Endothelial cell of umbilical vein (primary cell): ENCODE measurements around the gene S100A5. TPM values are rescaled to one million over a fixed set of nuclear protein-coding genes. Genes with fewer than 3 reads are reported as not detected.

Source experiments
- BruUV-seq: library from RNA; stranded (reverse); fragments of 400-500 nt; replicated peaks from 2 replicates; lab custom pipeline; 2021; lab: Mats Ljungman, UMichigan
- CTCF ChIA-PET: fragments of 300-600, 350-600 bp; sonication (Branson Sonifier 250); formaldehyde crosslinking; loops from one replicate; lab custom pipeline; 2021; ENCODE audit warnings: antibody characterized with exemption, inconsistent platforms; lab: Charles Lee
- POLR2A ChIA-PET: fragments of 300-600, 350-600 bp; sonication (Branson Sonifier 250); formaldehyde crosslinking; loops from one replicate; lab custom pipeline; 2021; ENCODE audit warnings: antibody characterized with exemption, inconsistent platforms; lab: Charles Lee
- DNase-seq: peaks from one replicate; pipeline ENCODE4 v3.0.0-alpha.2; 2011; ENCODE audit warnings: low read depth, low spot score
- FAIRE-seq: peaks from 2 replicates; lab custom pipeline; 2011; peaks lifted over from hg19 to GRCh38; lab: Jason Lieb, UNC
- H2AFZ ChIP-seq: 2 replicates; pipeline ENCODE4 v1.6.0; 2012; ENCODE audit warnings: low read depth, low read length, control low read depth, inconsistent platforms
- H3K27ac ChIP-seq: 2 replicates; pipeline ENCODE4 v1.5.1; 2011; ENCODE audit warnings: low read depth, mild to moderate bottlenecking, control low read depth, low read length, moderate library complexity; ENCODE audit not compliant: insufficient read depth
- H3K27me3 ChIP-seq, 2 experiments: 2 replicates each; pipeline versions ENCODE4 v1.6.0 to v1.6.1; 2011; ENCODE audit warnings: low read length in 2 of 2, mixed read lengths in 1 of 2; ENCODE audit not compliant: control insufficient read depth in 2 of 2, insufficient read depth in 2 of 2
- H3K36me3 ChIP-seq, 2 experiments: 2 replicates in 1 of 2; 3 replicates in 1 of 2; pipeline ENCODE4 v1.5.1; 2011; ENCODE audit warnings: low read length in 2 of 2, mild to moderate bottlenecking in 1 of 2, moderate library complexity in 1 of 2; ENCODE audit not compliant: control insufficient read depth in 2 of 2, insufficient read depth in 2 of 2; ENCODE audit errors: extremely low read depth in 1 of 2
- H3K4me1 ChIP-seq: 3 replicates; pipeline ENCODE4 v1.5.1; 2011; ENCODE audit warnings: mild to moderate bottlenecking, low read length; ENCODE audit not compliant: control insufficient read depth, insufficient read depth; ENCODE audit errors: extremely low read depth
- H3K4me2 ChIP-seq: 2 replicates; pipeline ENCODE4 v1.6.1; 2011; ENCODE audit warnings: low read length, control low read depth, mixed read lengths; ENCODE audit not compliant: insufficient read depth
- H3K4me3 ChIP-seq, 3 experiments: fragments of 200-600 bp in 1 of 3; sonication (generic), shearing (Covaris generic) in 1 of 3; replicated peaks in 1 of 3; 2 replicates each; pipeline ENCODE4 v1.5.1; 2011 to 2016; ENCODE audit warnings: control low read depth in 3 of 3, low read length in 3 of 3, mild to moderate bottlenecking in 2 of 3, inconsistent platforms in 1 of 3, low read depth in 1 of 3, moderate library complexity in 1 of 3; ENCODE audit not compliant: insufficient read depth in 1 of 3
- H3K79me2 ChIP-seq: 2 replicates; pipeline ENCODE4 v1.6.0; 2012; ENCODE audit warnings: low read length, inconsistent platforms; ENCODE audit not compliant: control insufficient read depth, insufficient read depth
- H3K9ac ChIP-seq: replicated peaks from 2 replicates; pipeline ENCODE3; 2011; ENCODE audit warnings: low read length, control low read depth; ENCODE audit not compliant: insufficient read depth; ENCODE audit errors: extremely low read depth
- H3K9me1 ChIP-seq: replicated peaks from 3 replicates; pipeline ENCODE4 v1.6.0; 2011; ENCODE audit warnings: mild to moderate bottlenecking, low read length; ENCODE audit not compliant: control insufficient read depth, insufficient read depth; ENCODE audit errors: extremely low read depth
- H3K9me3 ChIP-seq: replicated peaks from 2 replicates; pipeline ENCODE4 v1.5.1; 2012; ENCODE audit warnings: low read length, inconsistent platforms; ENCODE audit not compliant: control insufficient read depth, insufficient read depth
- H4K20me1 ChIP-seq: replicated peaks from 2 replicates; pipeline ENCODE3; 2011; ENCODE audit warnings: mild to moderate bottlenecking, low read length; ENCODE audit not compliant: control insufficient read depth, insufficient read depth; ENCODE audit errors: extremely low read depth
- EZH2 ChIP-seq: IDR thresholded peaks from 2 replicates; pipeline ENCODE4 v1.6.1; 2012; ENCODE audit warnings: borderline replicate concordance, low read depth, mild to moderate bottlenecking, moderate library complexity, low read length, inconsistent platforms; ENCODE audit not compliant: severe bottlenecking
- FOS ChIP-seq: IDR thresholded peaks from 2 replicates; pipeline ENCODE4 v1.6.1; 2011; ENCODE audit warnings: mild to moderate bottlenecking, low read length, moderate library complexity, borderline replicate concordance; ENCODE audit not compliant: insufficient read depth
- GATA2 ChIP-seq: IDR thresholded peaks from 2 replicates; pipeline ENCODE4 v1.7.0; 2011; ENCODE audit warnings: low read depth, mild to moderate bottlenecking, moderate library complexity, mixed read lengths, low read length; ENCODE audit not compliant: insufficient read length, insufficient read depth
- JUN ChIP-seq: IDR thresholded peaks from 2 replicates; pipeline ENCODE4 v1.6.1; 2011; ENCODE audit warnings: borderline replicate concordance, low read depth; ENCODE audit not compliant: insufficient read length, insufficient read depth
- MAX ChIP-seq: IDR thresholded peaks from 2 replicates; pipeline ENCODE4 v1.6.1; 2011; ENCODE audit not compliant: insufficient read depth, insufficient read length
- MYC ChIP-seq: IDR thresholded peaks from one replicate; pipeline ENCODE4 v1.6.1; 2011; ENCODE audit warnings: mild to moderate bottlenecking, low read depth, low read length
- POLR2A ChIP-seq: IDR thresholded peaks from 2 replicates; pipeline ENCODE4 v1.6.1; 2012; ENCODE audit warnings: low read depth, mild to moderate bottlenecking, control low read depth, low read length
- POLR2AphosphoS5 ChIP-seq: IDR thresholded peaks from 2 replicates; pipeline ENCODE4 v1.6.1; 2012; ENCODE audit warnings: low read depth, mild to moderate bottlenecking, control low read depth, low read length, moderate library complexity; ENCODE audit not compliant: insufficient read depth
- dilution Hi-C: fragments of 300-500 bp; cut with MboI; formaldehyde crosslinking; loops from one replicate; pipeline ENCODE4 v1.15.0; 2019; ENCODE audit warnings: low sequenced_read_pairs; ENCODE audit not compliant: extremely low pct_ligation_motif_present
- intact Hi-C: fragments of 100-400 bp; cut with micrococcal nuclease; formaldehyde crosslinking; loops from one replicate; pipeline ENCODE4 v1.10.0; 2022
- polyA plus RNA-seq, 4 experiments: library from polyadenylated mRNA; depleted of rRNA in 3 of 4; stranded (reverse) in 3 of 4; unstranded in 1 of 4; fragments of >200 nt; gene quantifications; 2 replicates each; pipeline versions ENCODE4 v1.2.1 to v1.2.3, GENCODE V29; 2011 to 2012; ENCODE audit warnings: missing spikeins in 1 of 4
- total RNA-seq: library from RNA; stranded (reverse); gene quantifications from 2 replicates; pipeline ENCODE4 v1.2.3, GENCODE V29; 2021
- TF ChIP-seq, protein P1 (sequence below), 2 donors: IDR thresholded peaks; 1 replicate in 1 of 2; 2 replicates in 1 of 2; pipeline ENCODE4 v1.5.1; 2011; ENCODE audit warnings: low read length in 2 of 2, mild to moderate bottlenecking in 2 of 2, moderate library complexity in 2 of 2, control low read depth in 1 of 2, inconsistent platforms in 1 of 2, low read depth in 1 of 2; ENCODE audit not compliant: insufficient read depth in 1 of 2; ENCODE audit errors: extremely low read depth in 1 of 2

The S100A5 gene
- total and polyA plus RNA-seq, 2 donors (not counting 3 experiments of a cell fraction or from before 2014, with no cell fraction given), result not detected

GRCh38 chr1:153539395-153540093 lies 1.2 kb downstream of the S100A5 start:
- Histone ChIP-seq H3K9me3 (no peaks in the 10 kb centered on the region), H3K9me1 (no peaks in the 10 kb centered on the region), H3K27me3 (no peaks in the 10 kb centered on the region), H3K79me2 (peaks cover 12% of the 10 kb centered on the region), H2AFZ (no peak overlapping the region), H3K4me1 (peaks cover 10% of the 10 kb centered on the region), H3K36me3 (no peaks in the 10 kb centered on the region), H3K9ac (no peak overlapping the region), H3K4me3 (no peak overlapping the region), H3K27ac (no peak overlapping the region), H3K4me2 (no peak overlapping the region), H4K20me1 (no peaks in the 10 kb centered on the region)
- POLR2A ChIA-PET, result no interaction called here
- no peak for FAIRE-seq
- BruUV-seq, result no TSS peak
- no peak for DNase-seq
- CTCF ChIA-PET, result interaction anchor here (0.7 to 1.2 kb wide), 3 partner anchors 8 to 33 kb away, joined by 3 to 4 read pairs (median 3); no protein-coding TSS in a partner anchor
- dilution Hi-C loops, result no loop called here
- no peak for TF ChIP-seq EZH2
- no peak for TF ChIP-seq GATA2
- TF ChIP-seq MAX, result no peak
- TF ChIP-seq, protein P1, sequence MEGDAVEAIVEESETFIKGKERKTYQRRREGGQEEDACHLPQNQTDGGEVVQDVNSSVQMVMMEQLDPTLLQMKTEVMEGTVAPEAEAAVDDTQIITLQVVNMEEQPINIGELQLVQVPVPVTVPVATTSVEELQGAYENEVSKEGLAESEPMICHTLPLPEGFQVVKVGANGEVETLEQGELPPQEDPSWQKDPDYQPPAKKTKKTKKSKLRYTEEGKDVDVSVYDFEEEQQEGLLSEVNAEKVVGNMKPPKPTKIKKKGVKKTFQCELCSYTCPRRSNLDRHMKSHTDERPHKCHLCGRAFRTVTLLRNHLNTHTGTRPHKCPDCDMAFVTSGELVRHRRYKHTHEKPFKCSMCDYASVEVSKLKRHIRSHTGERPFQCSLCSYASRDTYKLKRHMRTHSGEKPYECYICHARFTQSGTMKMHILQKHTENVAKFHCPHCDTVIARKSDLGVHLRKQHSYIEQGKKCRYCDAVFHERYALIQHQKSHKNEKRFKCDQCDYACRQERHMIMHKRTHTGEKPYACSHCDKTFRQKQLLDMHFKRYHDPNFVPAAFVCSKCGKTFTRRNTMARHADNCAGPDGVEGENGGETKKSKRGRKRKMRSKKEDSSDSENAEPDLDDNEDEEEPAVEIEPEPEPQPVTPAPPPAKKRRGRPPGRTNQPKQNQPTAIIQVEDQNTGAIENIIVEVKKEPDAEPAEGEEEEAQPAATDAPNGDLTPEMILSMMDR (IDR thresholded peaks at IDR 0.05; ENCODE audit: extremely low read depth in 1 of 2, insufficient read depth in 1 of 2, low read depth in 1 of 2, low read length in 2 of 2), result no peak
- no peak for TF ChIP-seq MYC
- TF ChIP-seq POLR2A, result no peak
- no peak for TF ChIP-seq POLR2AphosphoS5
- no peak for TF ChIP-seq JUN
- no peak for TF ChIP-seq FOS
- intact Hi-C loops, result no loop called here
